HepG2 (cell line): Measurements from ENCODE around the gene LYRM4. TPM values are rescaled to one million over a fixed set of nuclear protein-coding genes. Genes with fewer than 3 reads are reported as not detected.

Experiments
- GZF1 ChIP-seq: sonication (generic); formaldehyde crosslinking; IDR thresholded peaks from 2 replicates; pipeline ENCODE4 v1.5.1; 2020; ENCODE audit warnings: mild to moderate bottlenecking, missing genetic modification reagents
- HNRNPH1 ChIP-seq: fragments of 200-400 bp; formaldehyde crosslinking; optimal IDR thresholded peaks from 2 replicates; pipeline ENCODE3; 2017; ENCODE audit warnings: mild to moderate bottlenecking, low read depth, low read length
- HOXA3 ChIP-seq: sonication (generic); formaldehyde crosslinking; IDR thresholded peaks from 2 replicates; pipeline ENCODE4 v1.5.0; 2020; ENCODE audit warnings: missing genetic modification reagents
- MAFF ChIP-seq: IDR thresholded peaks from 2 replicates; pipeline ENCODE4 v1.6.1; 2011; ENCODE audit warnings: low read depth, low read length, improper control_type of control experiment
- MAFK ChIP-seq, 2 experiments: IDR thresholded peaks in 1 of 2; conservative IDR thresholded peaks in 1 of 2; 2 replicates each; pipeline ENCODE4 v1.6.1; 2011; ENCODE audit warnings: improper control_type of control experiment in 2 of 2, low read length in 2 of 2
- MBD4 ChIP-seq: IDR thresholded peaks from 2 replicates; pipeline ENCODE4 v1.6.1; 2012; ENCODE audit warnings: low read length, inconsistent platforms, borderline replicate concordance
- MEF2D ChIP-seq: sonication (generic); formaldehyde crosslinking; IDR thresholded peaks from 2 replicates; pipeline ENCODE4 v1.5.1; 2020; ENCODE audit warnings: mild to moderate bottlenecking, missing genetic modification reagents
- MXI1 ChIP-seq: IDR thresholded peaks from 3 replicates; pipeline ENCODE4 v1.6.1; 2012; ENCODE audit warnings: low read depth, low read length, inconsistent platforms, borderline replicate concordance
- NR2F6 ChIP-seq, 2 experiments: IDR thresholded peaks; 2 replicates each; pipeline ENCODE4 v1.6.1; 2016; ENCODE audit warnings: antibody characterized with exemption in 1 of 2, mild to moderate bottlenecking in 1 of 2
- RAD21 ChIP-seq: fragments of 450-650 bp; formaldehyde crosslinking; IDR thresholded peaks from 2 replicates; pipeline ENCODE4 v1.5.0; 2020; ENCODE audit warnings: mild to moderate bottlenecking
- SRY ChIP-seq: sonication (generic); formaldehyde crosslinking; IDR thresholded peaks from 2 replicates; pipeline ENCODE4 v1.8.0; 2022; ENCODE audit warnings: mild to moderate bottlenecking, missing genetic modification reagents
- STAG1 ChIP-seq: sonication (generic); formaldehyde crosslinking; IDR thresholded peaks from 2 replicates; pipeline ENCODE4 v1.4.0; 2020; ENCODE audit warnings: missing genetic modification reagents
- TARDBP ChIP-seq: sonication (generic); formaldehyde crosslinking; IDR thresholded peaks from 2 replicates; pipeline ENCODE4 v1.8.0; 2022; ENCODE audit warnings: mild to moderate bottlenecking, missing genetic modification reagents
- TOE1 ChIP-seq: sonication (generic); formaldehyde crosslinking; IDR thresholded peaks from 2 replicates; pipeline ENCODE4 v1.4.0; 2020; ENCODE audit warnings: mild to moderate bottlenecking, missing genetic modification reagents
- ZMYM4 ChIP-seq: sonication (generic); formaldehyde crosslinking; IDR thresholded peaks from 2 replicates; pipeline ENCODE4 v1.8.1; 2023; ENCODE audit warnings: mild to moderate bottlenecking, missing genetic modification reagents
- ZNF124 ChIP-seq: sonication (generic); formaldehyde crosslinking; IDR thresholded peaks from 2 replicates; pipeline ENCODE4 v1.4.0; 2020; ENCODE audit warnings: missing genetic modification reagents
- ZNF256 ChIP-seq: sonication (generic); formaldehyde crosslinking; conservative IDR thresholded peaks from 2 replicates; pipeline ENCODE4 v1.4.0; 2020; ENCODE audit warnings: missing genetic modification reagents
- ZNF274 ChIP-seq: sonication (generic); formaldehyde crosslinking; IDR thresholded peaks from 2 replicates; pipeline ENCODE4 v1.5.1; 2020; ENCODE audit warnings: mild to moderate bottlenecking, missing genetic modification reagents
- ZNF616 ChIP-seq: sonication (generic); formaldehyde crosslinking; IDR thresholded peaks from 2 replicates; pipeline ENCODE4 v1.5.0; 2020; ENCODE audit warnings: low read depth, mild to moderate bottlenecking, missing genetic modification reagents
- ZNF737 ChIP-seq: sonication (generic); formaldehyde crosslinking; IDR thresholded peaks from 2 replicates; pipeline ENCODE4 v1.5.0; 2020; ENCODE audit warnings: missing genetic modification reagents, mild to moderate bottlenecking, borderline replicate concordance
- ZNF773 ChIP-seq: sonication (generic); formaldehyde crosslinking; IDR thresholded peaks from 2 replicates; pipeline ENCODE4 v1.4.0; 2020; ENCODE audit warnings: missing genetic modification reagents, borderline replicate concordance
- ZNF775 ChIP-seq: sonication (generic); formaldehyde crosslinking; IDR thresholded peaks from 2 replicates; pipeline ENCODE4 v1.4.0; 2020; ENCODE audit warnings: missing genetic modification reagents, mild to moderate bottlenecking, moderate library complexity, borderline replicate concordance
- ZNF788 ChIP-seq: sonication (generic); formaldehyde crosslinking; IDR thresholded peaks from 2 replicates; pipeline ENCODE4 v1.5.0; 2020; ENCODE audit warnings: mild to moderate bottlenecking, missing genetic modification reagents, borderline replicate concordance
- polyA plus RNA-seq, 8 experiments: library from polyadenylated mRNA; depleted of rRNA in 3 of 8; stranded (reverse) in 7 of 8; unstranded in 1 of 8; fragments of >200 nt; fragmentation: Illumina TruSeq in 4 of 8; extraction: Trizol in 4 of 8; gene quantifications; 2 replicates each; pipeline versions ENCODE4 v1.2.1 to v1.2.3, GENCODE V29; 2011 to 2016; ENCODE audit warnings: low read depth in 4 of 8, missing spikeins in 1 of 8, mixed read lengths in 1 of 8; ENCODE audit not compliant: insufficient read depth in 1 of 8
- total RNA-seq, 5 experiments: library from RNA; depleted of rRNA; stranded (reverse); fragments of >200 nt; fragmentation: Illumina TruSeq; extraction: Trizol; gene quantifications; 2 replicates each; pipeline ENCODE4 v1.2.3, GENCODE V29; 2016; ENCODE audit warnings: low read depth in 1 of 5
- TF ChIP-seq, protein P1 (sequence below): IDR thresholded peaks from 2 replicates; pipeline ENCODE4 v1.6.1; 2018; ENCODE audit warnings: missing genetic modification reagents, mild to moderate bottlenecking, missing compliant biosample characterization
- TF ChIP-seq, protein P2 (sequence below): sonication (generic); formaldehyde crosslinking; IDR thresholded peaks from 2 replicates; pipeline ENCODE4 v1.4.0; 2020; ENCODE audit warnings: missing genetic modification reagents
- TF ChIP-seq, protein P3 (sequence below): conservative IDR thresholded peaks from 2 replicates; pipeline ENCODE4 v1.6.1; 2018; ENCODE audit warnings: missing genetic modification reagents
- TF ChIP-seq, protein P4 (sequence below): IDR thresholded peaks from 2 replicates; pipeline ENCODE4 v1.6.1; 2016
- TF ChIP-seq, protein P5 (sequence below): IDR thresholded peaks from 2 replicates; pipeline ENCODE4 v1.6.1; 2016; ENCODE audit warnings: control low read depth

Gene LYRM4
- total and polyA plus RNA-seq, 2 of the 13 experiments (the other 11 are each of a cell fraction or from before 2014, with no cell fraction given) = 64.6 to 67.5 TPM

DNA sequence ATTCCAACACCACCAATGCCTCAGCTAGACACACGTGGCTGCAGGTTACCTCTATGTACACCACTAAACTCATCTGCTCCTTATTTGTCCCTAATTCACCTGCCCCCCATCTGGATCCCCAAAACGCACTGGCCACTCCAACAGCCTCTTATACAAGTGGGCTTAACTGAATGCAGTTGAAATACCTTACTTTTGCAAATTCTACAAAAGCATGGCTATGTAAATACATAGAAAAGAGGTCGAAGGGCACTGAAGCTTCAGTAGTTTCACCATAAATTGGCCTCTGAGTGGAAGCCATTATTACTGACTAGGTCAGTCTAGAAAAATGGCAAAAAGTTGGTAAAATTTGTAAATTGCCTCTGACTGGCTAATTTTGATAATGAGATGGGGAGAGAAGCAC lies 186.8 kb downstream of the LYRM4 start (continued):
- no peak for TF ChIP-seq ZNF773 (CRISPR knock-in tag)
- TF ChIP-seq, protein P1, sequence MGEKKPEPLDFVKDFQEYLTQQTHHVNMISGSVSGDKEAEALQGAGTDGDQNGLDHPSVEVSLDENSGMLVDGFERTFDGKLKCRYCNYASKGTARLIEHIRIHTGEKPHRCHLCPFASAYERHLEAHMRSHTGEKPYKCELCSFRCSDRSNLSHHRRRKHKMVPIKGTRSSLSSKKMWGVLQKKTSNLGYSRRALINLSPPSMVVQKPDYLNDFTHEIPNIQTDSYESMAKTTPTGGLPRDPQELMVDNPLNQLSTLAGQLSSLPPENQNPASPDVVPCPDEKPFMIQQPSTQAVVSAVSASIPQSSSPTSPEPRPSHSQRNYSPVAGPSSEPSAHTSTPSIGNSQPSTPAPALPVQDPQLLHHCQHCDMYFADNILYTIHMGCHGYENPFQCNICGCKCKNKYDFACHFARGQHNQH (CRISPR knock-in tag) = no peak
- TF ChIP-seq STAG1 = no peak
- peak; percentile 19; the same call in 1 of the 2 replicates for TF ChIP-seq HOXA3 (CRISPR knock-in tag)
- 0 out of 4 replicates have a peak, but pooled peaks of 1 of the 2 experiments have one; percentile 3 for TF ChIP-seq MAFK (conservative IDR thresholded peaks at IDR 0.05 in 1 of 2, IDR thresholded peaks at IDR 0.05 in 1 of 2; ENCODE audit: low read length in 2 of 2)
- TF ChIP-seq ZMYM4 (CRISPR knock-in tag) = no peak
- no peak for TF ChIP-seq ZNF124
- TF ChIP-seq MBD4 = no peak
- no peak for TF ChIP-seq GZF1 (CRISPR knock-in tag)
- TF ChIP-seq MEF2D (CRISPR knock-in tag) = no peak
- TF ChIP-seq, protein P2, sequence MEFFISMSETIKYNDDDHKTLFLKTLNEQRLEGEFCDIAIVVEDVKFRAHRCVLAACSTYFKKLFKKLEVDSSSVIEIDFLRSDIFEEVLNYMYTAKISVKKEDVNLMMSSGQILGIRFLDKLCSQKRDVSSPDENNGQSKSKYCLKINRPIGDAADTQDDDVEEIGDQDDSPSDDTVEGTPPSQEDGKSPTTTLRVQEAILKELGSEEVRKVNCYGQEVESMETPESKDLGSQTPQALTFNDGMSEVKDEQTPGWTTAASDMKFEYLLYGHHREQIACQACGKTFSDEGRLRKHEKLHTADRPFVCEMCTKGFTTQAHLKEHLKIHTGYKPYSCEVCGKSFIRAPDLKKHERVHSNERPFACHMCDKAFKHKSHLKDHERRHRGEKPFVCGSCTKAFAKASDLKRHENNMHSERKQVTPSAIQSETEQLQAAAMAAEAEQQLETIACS (CRISPR knock-in tag) = no peak
- no peak for TF ChIP-seq HNRNPH1
- TF ChIP-seq NR2F6 (IDR thresholded peaks at IDR 0.05) = peak; percentile 63
- TF ChIP-seq NR2F6 (CRISPR knock-in tag; IDR thresholded peaks at IDR 0.05) = peak; percentile 52
- no peak for TF ChIP-seq ZNF256 (CRISPR knock-in tag)
- no peak for TF ChIP-seq ZNF788
- TF ChIP-seq, protein P3, sequence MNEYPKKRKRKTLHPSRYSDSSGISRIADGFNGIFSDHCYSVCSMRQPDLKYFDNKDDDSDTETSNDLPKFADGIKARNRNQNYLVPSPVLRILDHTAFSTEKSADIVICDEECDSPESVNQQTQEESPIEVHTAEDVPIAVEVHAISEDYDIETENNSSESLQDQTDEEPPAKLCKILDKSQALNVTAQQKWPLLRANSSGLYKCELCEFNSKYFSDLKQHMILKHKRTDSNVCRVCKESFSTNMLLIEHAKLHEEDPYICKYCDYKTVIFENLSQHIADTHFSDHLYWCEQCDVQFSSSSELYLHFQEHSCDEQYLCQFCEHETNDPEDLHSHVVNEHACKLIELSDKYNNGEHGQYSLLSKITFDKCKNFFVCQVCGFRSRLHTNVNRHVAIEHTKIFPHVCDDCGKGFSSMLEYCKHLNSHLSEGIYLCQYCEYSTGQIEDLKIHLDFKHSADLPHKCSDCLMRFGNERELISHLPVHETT (CRISPR knock-in tag) = no peak
- TF ChIP-seq MAFF = no peak
- no peak for TF ChIP-seq MXI1
- no peak for TF ChIP-seq TOE1 (CRISPR knock-in tag)
- TF ChIP-seq ZNF775 = no peak
- TF ChIP-seq TARDBP (CRISPR knock-in tag) = no peak
- TF ChIP-seq, protein P4, sequence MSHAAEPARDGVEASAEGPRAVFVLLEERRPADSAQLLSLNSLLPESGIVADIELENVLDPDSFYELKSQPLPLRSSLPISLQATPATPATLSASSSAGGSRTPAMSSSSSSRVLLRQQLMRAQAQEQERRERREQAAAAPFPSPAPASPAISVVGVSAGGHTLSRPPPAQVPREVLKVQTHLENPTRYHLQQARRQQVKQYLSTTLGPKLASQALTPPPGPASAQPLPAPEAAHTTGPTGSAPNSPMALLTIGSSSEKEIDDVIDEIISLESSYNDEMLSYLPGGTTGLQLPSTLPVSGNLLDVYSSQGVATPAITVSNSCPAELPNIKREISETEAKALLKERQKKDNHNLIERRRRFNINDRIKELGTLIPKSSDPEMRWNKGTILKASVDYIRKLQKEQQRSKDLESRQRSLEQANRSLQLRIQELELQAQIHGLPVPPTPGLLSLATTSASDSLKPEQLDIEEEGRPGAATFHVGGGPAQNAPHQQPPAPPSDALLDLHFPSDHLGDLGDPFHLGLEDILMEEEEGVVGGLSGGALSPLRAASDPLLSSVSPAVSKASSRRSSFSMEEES = no peak
- no peak for TF ChIP-seq SRY (CRISPR knock-in tag)
- TF ChIP-seq ZNF616 = no peak
- TF ChIP-seq, protein P5, sequence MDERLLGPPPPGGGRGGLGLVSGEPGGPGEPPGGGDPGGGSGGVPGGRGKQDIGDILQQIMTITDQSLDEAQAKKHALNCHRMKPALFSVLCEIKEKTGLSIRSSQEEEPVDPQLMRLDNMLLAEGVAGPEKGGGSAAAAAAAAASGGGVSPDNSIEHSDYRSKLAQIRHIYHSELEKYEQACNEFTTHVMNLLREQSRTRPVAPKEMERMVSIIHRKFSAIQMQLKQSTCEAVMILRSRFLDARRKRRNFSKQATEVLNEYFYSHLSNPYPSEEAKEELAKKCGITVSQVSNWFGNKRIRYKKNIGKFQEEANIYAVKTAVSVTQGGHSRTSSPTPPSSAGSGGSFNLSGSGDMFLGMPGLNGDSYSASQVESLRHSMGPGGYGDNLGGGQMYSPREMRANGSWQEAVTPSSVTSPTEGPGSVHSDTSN (CRISPR knock-in tag) = no peak
- TF ChIP-seq ZNF274 (CRISPR knock-in tag) = no peak
- TF ChIP-seq RAD21 (CRISPR knock-in tag) = no peak
- TF ChIP-seq ZNF737 (CRISPR knock-in tag) = no peak
